Germinal center (tissue), 1 donor: ENCODE data around the gene KIF9.
A peak's percentile ranks its signal among the peaks of the same experiment; 100 is the strongest.
"Not testable (repeated sequence)": the region's sequence is repeated elsewhere in the genome, so short reads cannot be mapped to it uniquely, and the experiment has no call there.

Experiments
- DNase-seq: peaks from one replicate; pipeline ENCODE4 v3.0.0; 2012; ENCODE audit warnings: mixed read lengths, low spot score

KIF9 gene

DNA sequence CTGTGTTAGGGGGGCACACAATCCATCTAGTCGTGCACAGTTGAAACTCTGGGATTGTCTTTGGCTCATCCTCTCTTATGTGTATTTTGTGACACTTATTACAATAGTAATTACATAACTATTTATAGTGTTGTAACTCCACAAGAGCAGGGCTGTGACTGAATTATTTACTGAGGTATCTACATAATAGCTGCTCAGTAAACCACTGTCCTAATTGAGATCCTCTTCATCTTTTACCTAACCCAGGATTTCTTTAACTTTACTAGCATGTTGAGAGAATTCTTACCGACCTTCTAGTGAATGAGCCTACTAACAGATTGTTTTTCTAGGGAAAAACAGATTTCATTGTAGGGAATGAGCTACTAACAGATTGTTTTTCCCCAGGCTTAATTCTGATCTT, 11.2 kb upstream of the KIF9 start:
- DNase-seq, result no peak

DNA sequence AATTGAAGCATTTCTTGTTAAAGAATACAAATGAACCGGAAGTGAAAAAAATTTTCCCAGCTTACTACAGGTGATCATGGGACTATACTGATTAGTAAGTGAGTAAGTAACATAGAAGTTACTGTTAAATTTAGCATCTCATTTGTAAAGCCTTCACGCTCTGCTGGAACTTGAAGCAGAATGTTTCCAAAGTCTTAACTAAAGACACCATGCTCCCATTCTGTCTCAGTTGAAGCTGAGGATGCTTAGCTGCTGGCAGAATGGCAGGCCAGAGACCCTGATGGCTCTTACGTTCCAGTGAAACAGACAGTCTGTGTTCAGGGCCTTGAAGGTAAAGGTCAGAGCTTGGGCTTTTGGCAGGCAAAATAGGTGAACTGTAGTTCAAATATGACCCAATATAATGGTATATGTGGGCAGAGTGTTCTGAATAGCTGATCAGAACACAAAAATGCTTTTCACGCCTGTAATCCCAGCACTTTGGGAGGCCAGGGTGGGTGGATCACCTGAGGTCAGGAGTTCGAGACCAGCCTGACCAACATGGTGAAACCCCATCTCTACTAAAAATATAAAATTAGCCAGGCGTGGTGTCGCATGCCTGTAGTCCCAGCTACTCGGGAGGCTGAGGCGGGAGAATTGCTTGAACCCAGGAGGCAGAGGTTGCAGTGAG, 9.3 kb upstream of the KIF9 start:
- DNase-seq, result peak; percentile 61

DNA sequence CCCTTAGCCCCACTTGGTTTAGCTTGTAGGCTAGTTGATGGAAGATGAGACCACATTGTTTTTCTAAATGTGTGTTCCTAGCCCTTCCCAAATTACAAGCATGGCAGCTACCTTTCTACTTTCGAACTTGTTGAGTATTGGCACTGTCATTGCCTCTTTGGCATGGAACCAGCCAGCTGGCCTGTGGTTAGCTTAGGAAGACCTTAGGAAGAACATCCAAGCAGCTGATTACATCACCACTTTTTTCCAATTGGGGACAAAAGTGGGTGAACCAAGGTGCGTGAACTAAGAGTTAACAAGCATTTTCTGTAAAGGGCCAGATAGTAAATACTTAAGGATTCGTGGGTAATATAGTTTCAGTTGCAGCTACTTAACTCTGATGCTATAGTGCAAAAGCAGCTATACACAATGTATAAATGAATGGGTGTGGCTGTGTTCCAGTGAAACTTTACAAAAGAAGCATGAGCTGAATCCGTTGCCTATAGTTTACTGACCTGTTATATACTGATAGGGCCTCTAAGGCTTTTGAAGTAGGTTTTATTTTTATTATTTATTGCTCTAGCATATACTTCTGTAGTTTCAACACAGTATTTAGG, 8.7 kb upstream of the KIF9 start:
- no peak for DNase-seq

DNA sequence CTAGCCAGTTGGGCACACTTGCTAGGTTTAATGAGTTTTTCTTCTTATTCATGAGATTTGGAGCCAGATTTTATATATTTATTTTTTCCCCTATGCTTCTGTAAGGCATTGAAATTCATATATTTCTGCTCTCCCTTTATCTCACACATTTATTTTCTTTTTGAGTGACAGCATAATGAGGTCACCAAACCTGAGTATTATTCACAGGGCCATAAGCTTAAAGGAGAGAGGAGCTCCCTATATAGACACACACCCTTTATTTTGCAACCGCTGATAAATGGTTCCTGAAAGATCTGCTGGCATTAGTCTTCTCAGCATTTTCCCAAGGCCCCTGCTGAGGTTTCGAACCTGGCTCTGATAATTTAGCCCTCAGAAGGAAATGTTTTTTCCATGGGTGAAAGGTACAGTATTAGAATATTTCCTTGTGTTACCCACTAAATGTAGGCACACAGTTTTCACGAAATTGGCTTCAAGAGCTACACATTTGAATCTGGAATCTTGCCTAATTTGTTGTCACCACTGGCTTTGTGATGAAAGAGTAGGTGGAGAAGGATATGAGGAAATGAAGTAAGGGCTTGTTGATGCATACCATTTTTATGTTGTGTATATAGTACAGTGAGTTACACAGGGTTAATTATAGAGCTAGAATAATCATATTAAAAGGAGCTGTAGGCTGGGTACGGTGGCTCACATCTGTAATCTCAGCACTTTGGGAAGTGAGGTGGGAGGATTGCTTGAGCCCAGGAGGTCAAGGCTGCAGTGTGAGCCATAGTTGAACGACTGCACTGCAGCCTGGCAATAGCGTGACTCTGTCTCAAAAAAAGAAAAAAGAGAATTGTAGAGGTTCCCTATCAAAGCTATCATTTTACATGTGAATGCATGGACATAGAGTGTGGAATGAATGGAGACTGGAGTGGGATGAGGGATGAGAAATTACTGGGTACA, 6.6 kb upstream of the KIF9 start:
- no peak for DNase-seq

DNA sequence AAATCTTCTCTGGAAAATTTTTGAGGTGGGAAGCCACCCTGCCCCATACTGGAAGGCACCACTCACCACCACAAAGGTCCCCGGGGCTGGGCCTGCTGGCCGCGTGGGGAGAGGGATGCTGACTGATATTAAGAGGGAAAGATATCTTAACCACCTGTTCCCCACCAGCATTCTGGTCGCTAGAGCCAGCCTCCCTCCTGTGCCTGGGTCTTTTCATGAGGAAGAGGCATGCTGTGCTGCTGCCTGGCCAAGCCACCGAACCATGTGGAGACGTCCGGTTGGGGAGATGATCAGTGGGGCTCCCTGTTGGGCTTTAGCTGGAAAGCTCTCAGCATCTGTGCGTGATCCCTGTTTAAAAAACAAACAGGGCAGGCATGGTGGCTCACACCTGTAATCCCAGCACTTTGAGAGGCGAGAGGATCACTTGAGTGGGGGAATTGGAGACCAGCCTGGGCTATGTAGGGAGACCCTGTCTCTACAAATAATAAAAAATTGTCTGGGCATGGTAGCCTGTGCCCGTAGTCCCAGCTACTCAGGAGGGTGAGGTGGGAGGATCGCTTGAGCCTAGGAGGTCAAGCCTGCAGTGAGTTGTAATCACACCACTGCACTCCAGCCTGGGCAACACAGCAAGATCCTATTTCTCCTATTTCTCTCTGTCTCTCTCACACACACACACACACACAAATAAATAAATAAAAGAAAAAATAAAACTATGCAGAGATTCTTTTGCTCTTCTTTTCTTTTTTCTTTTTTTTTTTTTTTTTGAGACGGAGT, 1.2 kb upstream of the KIF9 start:
- peak; percentile 33 for DNase-seq

DNA sequence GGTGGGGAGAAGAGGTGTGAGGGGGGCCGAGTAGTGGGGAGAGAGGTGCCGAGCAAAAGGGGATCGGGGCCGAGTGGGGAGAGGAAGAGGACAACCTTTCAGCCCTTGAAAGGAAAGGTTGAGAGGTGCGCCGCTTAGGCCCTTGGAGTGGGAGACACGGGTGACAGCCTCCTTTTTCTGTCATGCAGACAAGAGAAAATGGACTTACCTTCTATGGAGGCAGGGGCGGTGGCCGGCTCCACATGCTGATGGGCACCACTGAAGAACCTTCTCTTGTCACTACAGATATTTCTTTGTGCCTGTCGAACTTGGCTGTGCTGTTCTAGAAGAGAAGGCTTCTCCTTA, 566 bp upstream of the KIF9 start:
- peak; percentile 39 for DNase-seq

DNA sequence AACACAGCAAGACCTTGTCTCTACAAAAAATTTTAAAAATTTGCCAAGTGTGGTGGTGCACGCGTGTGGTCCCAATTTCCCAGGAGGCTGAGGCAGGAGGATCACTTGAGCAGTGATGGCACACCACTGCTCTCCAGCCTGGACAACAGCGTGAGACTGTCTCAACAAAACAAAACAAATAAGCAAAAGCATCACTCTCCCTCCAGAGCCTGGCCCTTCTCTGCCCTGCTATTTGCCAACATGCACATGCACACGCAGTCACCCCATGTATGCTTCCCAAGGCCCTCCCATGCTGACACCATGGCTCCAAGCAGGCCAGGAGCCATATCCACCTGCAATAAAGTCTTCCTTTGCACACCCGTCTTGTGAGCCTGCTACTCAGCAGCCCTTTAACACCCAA, 2.1 kb downstream of the KIF9 start:
- no peak for DNase-seq

DNA sequence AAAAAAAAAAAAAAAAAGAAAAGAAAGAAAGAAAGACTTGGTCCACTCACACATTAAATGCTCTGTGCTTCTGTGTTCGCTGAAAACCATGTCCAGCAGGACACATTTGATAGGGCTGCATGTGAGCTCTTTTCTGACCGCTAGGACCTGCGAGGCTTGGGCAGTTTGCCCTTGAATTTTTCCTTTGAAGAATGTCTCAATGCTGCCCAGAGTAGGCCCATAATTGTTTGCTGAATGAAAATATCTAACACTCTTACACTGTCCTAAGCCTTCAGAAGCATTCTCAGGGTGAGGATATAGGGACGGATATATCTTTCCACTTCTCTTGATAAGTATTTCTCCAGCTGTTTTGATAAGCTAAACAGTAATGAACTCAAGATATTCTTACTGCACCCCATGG, 6.0 kb downstream of the KIF9 start:
- no peak for DNase-seq

DNA sequence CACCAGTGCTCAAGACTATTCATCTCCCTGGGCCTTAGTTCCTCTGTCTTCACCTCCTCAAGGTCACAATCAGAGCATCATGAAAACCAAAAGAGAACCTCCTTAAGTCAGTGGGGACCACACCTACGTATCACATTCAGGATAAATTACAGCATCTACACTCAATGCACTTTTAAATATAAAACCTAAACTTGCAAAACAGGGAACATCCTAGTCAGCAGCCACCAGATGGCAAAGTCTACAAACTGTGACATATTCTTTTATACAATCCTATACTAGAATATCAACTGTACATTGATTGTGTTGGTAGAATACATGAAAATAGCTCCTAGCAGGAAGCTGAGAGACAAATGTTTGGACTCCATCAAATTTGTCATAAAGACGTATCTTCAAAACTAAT, 7.9 kb downstream of the KIF9 start:
- DNase-seq, result no peak

DNA sequence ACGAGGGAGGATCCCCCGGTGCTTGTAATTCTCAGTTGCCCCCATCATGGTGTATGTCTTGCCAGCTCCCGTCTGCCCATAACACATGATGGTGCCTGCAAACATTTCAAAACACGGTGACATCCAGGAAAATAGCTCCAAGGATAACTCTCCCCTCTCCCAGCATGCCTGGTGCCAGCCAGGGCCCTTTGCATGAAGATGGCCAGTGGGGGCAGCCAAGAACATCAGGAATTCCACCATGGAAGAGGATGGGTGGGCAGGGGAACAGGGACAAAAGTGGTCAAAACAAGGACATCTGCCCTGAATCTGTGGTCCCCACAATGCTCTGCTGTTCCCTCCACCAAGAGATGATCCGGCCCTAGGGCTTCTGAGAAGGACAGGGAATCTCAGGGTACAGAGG, 9.0 kb downstream of the KIF9 start:
- no peak for DNase-seq

DNA sequence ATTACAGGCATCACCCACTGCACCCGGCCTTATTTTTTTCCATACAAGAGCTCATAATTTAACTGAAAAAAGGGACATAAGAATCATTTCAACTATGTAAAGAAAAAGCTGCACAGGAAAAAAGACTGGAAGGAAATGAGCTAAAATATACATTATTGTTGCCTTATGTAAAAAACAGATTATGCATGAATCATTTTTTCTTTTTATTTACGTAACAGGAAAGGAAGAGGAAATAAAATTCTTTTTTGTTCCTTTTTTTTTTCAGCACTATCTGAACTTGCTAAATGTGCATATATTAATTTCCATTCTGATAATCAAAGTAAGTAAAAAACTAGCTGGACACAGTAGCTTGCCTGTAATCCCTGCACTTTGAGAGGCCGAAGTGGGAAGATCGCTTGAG, 12.1 kb downstream of the KIF9 start:
- no peak for DNase-seq

DNA sequence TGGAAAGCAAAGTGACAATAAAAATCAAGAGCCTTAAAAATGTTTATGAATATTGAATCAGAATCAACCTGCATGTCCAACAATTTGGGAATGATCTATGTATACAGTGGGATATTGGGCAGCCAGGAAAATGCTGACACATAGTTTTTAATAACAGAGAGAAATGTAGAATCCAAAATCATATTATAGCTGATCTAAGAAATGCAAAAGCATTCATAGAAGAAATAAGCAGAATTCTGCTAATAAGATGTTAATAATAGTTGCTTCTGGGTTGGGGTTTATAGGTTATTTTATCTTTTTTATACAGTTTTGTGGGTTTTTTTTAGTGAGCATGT, 15.1 kb downstream of the KIF9 start:
- no peak for DNase-seq

DNA sequence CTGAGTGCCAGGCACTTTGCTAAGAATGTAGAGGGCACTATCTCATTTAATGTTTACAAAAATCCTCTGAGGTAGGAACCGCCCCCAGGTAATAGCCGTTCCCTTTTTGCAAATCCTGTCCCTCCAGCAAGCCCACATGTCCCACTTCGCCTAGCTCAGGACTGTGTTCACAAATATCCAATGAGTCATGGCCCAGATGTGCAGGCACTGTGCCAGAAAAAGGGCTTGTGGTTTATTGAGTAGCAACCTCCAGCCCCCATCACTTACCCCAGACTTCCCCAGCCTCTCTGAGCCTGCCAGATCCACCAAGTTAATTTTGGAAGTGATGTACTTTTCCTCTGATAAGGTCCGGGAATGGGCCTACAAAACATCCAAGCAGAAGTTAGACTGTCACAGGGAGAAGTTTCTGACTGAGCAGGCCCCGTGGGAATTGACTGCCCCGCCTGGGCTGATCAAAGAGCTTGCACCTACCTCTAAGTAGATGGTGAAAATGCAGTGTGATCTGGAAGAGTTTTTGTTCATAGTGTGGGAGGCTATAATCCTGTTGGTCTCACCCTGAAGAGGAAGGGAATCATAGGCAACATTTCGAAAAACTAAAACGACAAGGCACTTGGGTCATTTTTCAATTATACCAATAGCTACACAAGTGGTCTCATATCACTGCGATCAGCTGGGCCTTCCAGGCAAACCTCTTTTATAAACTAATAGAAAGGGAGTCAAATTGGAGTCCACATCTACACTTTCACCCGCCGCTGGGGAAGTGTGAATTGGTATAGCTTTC, 15.7 kb downstream of the KIF9 start:
- DNase-seq, result no peak

DNA sequence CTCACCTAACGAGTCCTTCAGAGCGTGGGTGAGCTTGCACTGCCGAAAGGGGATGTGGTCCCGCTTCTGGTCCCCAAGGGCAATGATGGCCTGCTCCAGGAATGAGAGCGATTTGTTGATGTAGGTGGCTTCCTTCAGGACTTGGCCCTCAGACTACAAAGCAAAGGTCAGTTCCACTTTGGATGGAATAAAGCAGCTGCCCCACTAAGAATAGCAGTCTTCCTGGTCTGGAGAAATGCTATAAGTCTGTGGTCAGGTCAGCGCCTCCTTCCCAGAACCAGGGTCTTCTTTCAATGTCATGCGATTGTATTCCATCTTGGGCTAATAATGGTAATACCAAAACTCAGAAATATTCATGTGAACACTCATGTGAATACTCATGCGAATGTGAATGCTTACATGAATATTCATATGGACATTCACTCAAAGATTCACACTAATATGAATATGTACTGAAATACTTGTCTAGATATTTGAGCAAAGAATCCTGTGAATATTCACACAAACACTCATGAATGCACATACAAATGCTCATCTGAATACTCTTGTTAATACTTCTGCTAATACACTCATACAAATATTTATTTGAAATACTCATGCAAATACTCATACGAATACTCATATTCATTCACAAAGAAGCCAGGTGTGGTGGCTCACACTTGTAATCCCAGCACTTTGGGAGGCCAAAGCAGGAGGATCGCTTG, 16.7 kb downstream of the KIF9 start:
- no peak for DNase-seq

DNA sequence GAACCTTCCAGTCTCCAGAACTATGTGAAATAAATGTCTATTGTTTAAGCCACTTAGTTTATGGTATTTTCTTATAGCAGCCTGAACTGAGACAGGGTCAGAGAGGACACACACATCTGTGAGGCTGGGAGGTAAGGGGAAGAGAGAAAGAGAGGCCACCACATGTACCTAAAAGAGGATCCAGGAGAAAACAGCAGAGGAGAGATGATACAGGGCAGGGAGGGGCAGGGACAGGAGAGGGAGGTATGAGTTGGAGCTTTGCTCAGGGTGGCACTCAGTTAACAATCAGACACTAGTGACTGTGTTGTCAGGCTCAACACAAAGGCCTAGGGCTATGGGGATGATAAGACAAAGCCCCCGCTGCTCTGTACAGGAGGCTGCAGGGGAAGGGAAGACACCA, 17.6 kb downstream of the KIF9 start:
- no peak for DNase-seq

DNA sequence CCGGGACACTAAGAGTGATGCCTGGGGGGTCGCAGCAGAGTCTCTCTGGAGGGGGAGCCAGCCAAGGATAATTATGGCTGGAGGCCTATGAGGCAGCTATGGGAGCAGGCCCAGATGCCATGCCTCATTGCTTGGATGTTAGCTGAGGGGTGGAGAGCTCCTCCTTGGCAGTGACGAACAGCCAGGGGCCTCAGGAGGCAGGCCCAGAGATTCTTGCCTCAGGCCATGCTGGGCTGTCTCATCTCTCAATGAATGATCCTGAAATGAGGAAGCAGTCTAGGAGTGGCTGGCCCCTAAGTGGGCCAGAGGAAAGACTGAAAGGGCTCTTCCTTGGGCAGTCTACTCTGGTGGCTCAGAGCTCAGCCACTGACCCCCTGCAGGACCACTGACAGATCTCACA, 21.3 kb downstream of the KIF9 start:
- no peak for DNase-seq

DNA sequence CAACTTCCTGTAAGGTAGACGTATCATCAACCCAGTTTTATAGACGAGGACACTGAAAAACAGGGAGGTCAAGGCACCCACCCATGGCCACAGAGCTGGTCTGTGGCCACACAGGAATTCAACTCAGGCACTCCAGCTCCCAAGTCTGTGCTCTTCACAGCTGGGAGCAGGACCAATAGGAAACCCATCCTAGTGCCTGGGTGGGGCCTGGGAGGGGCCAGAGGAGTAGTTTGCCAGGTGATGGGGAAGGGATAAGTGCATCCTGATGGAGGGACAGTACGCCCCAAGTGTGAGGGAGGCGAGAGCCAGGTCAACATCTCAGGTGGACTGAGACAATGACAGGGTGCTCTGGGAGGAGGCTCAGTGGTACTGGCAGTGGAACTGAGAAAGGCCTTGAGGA, 22.0 kb downstream of the KIF9 start:
- DNase-seq, result no peak

DNA sequence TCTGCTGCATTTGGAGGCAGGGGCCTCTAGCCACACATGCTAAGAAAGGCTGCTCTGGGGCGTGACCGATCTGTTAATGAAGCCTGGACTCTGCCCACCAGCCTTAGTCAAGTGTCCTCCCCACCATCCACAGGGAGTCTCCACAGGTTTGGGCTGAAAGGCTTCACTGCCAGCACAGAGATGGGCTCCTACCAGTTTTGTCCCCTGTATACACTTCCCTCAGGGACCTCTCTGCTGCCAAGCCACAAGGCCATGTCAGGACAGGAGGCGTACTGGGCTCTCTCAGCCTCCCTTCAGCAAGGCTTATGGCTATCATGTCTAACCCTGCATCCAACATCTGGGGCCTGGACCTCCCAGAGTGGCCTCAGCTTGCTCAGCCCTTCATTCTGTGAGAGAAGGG, 23.5 kb downstream of the KIF9 start:
- no peak for DNase-seq

DNA sequence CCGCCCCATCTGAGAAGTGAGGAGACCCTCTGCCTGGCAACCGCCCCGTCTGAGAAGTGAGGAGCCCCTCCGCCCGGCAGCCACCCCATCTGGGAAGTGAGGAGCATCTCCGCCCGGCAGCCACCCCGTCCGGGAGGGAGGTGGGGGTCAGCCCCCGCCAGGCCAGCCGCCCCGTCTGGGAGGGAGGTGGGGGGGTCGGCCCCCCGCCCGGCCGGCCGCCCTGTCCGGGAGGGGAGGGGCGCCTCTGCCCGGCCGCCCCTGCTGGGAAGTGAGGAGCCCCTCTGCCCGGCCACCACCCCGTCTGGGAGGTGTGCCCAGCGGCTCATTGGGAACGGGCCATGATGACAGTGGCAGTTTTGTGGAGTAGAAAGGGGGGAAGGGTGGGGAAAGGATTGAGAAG, 26.3 kb downstream of the KIF9 start:
- DNase-seq, result not testable (repeated sequence)

DNA sequence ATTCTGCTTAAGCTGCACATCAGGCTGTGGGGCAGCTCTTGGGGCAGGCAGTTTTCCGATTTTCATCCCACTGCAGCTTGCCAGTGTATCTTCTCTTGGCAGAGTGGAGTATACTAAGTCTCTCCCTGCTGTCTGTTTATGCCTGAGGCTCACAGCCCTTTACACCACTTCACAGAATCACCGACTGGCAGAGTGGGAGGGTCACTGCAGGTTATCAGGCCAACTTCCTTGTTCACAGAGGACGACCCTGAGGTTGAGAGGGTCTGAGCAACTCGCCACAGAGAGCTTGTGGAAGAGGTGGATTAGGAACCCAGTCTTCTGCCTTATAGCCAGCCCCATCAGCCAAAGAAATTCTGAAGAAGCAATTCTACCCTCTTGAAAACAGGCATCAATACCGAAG, 30.9 kb downstream of the KIF9 start:
- DNase-seq, result no peak

DNA sequence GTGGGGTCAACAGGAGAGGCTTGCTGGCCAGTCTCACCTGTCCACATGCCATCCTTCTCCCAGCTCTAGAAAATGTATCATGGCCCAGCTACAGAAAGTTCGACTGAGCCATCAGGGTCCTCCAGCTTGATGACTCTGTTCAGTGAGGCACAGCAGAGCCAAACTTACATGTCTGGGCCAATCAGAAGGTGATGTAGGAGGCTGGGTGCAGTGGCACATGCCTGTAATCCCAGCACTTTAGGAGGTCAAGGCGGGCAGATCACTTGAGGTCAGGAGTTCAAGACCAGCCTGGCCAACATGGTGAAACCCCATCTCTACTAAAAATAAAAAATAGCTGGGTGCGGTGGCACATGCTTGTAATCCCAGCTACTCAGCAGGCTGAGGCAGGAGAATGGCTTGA, 31.5 kb downstream of the KIF9 start:
- not testable (repeated sequence) for DNase-seq
